Loucy (cell line): Measurements from ENCODE around the gene MFAP2.
A peak's percentile ranks its signal among the peaks of the same experiment; 100 is the strongest.

Experiments used
- EZH2phosphoT487 ChIP-seq: fragments of 200-600 bp; IDR thresholded peaks from 2 replicates; pipeline ENCODE4 v1.6.1; 2018; ENCODE audit warnings: antibody characterized with exemption, mild to moderate bottlenecking, moderate library complexity, borderline replicate concordance
- TF ChIP-seq, protein P1 (sequence below): fragments of 200-600 bp; sonication (generic); conservative IDR thresholded peaks from 2 replicates; pipeline ENCODE4 v1.5.1; 2014; ENCODE audit warnings: mild to moderate bottlenecking, antibody characterized with exemption, low read length

DNA sequence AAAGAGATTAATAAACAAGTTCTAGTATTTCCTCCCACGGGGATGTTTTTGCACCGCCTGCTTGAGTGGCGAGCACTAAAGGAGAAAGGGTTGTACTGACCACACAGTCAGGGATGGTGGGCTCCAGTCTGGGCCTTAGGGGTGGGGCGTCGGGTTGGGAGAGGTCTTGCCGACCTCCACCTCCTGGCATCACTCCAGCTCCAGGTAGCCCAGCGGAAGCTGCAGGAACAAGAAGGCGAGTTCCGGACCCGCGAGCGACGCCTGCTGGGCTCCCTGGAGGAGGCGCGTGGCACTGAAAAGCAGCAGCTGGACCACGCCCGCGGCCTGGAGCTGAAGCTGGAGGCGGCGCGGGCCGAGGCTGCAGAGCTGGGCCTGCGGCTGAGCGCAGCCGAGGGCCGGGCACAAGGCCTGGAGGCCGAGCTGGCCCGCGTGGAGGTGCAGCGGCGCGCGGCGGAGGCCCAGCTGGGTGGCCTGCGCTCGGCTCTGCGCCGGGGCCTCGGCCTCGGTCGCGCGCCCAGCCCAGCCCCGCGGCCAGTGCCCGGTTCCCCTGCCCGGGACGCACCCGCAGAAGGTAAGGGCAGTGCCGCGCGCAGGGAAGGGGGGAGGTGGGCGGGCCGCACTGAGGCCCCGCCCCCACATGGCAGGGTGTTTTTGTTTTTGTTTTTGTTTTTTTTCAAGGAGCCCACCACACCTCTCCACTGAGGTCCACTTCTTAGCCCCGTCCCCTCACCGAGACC is 19.7 kb downstream of the MFAP2 start:
- TF ChIP-seq, protein P1, sequence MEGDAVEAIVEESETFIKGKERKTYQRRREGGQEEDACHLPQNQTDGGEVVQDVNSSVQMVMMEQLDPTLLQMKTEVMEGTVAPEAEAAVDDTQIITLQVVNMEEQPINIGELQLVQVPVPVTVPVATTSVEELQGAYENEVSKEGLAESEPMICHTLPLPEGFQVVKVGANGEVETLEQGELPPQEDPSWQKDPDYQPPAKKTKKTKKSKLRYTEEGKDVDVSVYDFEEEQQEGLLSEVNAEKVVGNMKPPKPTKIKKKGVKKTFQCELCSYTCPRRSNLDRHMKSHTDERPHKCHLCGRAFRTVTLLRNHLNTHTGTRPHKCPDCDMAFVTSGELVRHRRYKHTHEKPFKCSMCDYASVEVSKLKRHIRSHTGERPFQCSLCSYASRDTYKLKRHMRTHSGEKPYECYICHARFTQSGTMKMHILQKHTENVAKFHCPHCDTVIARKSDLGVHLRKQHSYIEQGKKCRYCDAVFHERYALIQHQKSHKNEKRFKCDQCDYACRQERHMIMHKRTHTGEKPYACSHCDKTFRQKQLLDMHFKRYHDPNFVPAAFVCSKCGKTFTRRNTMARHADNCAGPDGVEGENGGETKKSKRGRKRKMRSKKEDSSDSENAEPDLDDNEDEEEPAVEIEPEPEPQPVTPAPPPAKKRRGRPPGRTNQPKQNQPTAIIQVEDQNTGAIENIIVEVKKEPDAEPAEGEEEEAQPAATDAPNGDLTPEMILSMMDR, result peak; percentile 50
- TF ChIP-seq EZH2phosphoT487, result no peak
